CMK (cell line): ENCODE measurements around the gene DSCAM.

Source experiments
- DNase-seq: peaks from one replicate; pipeline ENCODE4 v3.0.0-alpha.2; 2010; ENCODE audit warnings: low read depth

DSCAM gene

GRCh38 chr21:40840401-40841125, 6.4 kb downstream of the DSCAM start:
- no peak for DNase-seq

- no peak for DNase-seq
Measured at GRCh38 chr21:40839521-40839920, 7.4 kb downstream of the DSCAM start.

- DNase-seq = no peak
Measured at GRCh38 chr21:40837456-40837855, 9.5 kb downstream of the DSCAM start.

- no peak for DNase-seq
Measured at GRCh38 chr21:40835184-40835694, 11.7 kb downstream of the DSCAM start.

- DNase-seq = no peak
Measured at GRCh38 chr21:40833184-40833583, 13.8 kb downstream of the DSCAM start.

- DNase-seq = no peak
Measured at GRCh38 chr21:40832316-40832715, 14.6 kb downstream of the DSCAM start.

GRCh38 chr21:40830836-40831235, 16.1 kb downstream of the DSCAM start:
- DNase-seq = no peak

GRCh38 chr21:40829791-40830190, 17.2 kb downstream of the DSCAM start:
- no peak for DNase-seq

GRCh38 chr21:40829308-40829707, 17.6 kb downstream of the DSCAM start:
- DNase-seq = no peak

GRCh38 chr21:40827509-40827908, 19.4 kb downstream of the DSCAM start:
- no peak for DNase-seq

GRCh38 chr21:40819071-40819900, 27.7 kb downstream of the DSCAM start:
- DNase-seq = no peak

- DNase-seq = no peak
Measured at GRCh38 chr21:40813918-40814317, 33.0 kb downstream of the DSCAM start.

GRCh38 chr21:40809673-40810197, 37.2 kb downstream of the DSCAM start:
- no peak for DNase-seq

- DNase-seq = no peak
Measured at GRCh38 chr21:40803101-40803500, 43.9 kb downstream of the DSCAM start.

GRCh38 chr21:40800126-40800525, 46.8 kb downstream of the DSCAM start:
- DNase-seq = no peak

- no peak for DNase-seq
Measured at GRCh38 chr21:40797891-40798290, 49.1 kb downstream of the DSCAM start.

- DNase-seq = no peak
Measured at GRCh38 chr21:40797410-40797809, 49.5 kb downstream of the DSCAM start.

- DNase-seq = no peak
Measured at GRCh38 chr21:40796464-40796863, 50.5 kb downstream of the DSCAM start.

- no peak for DNase-seq
Measured at GRCh38 chr21:40795313-40795712, 51.6 kb downstream of the DSCAM start.

- no peak for DNase-seq
Measured at GRCh38 chr21:40792691-40793456, 54.1 kb downstream of the DSCAM start.

- no peak for DNase-seq
Measured at GRCh38 chr21:40788635-40789034, 58.3 kb downstream of the DSCAM start.

GRCh38 chr21:40783404-40783803, 63.6 kb downstream of the DSCAM start:
- DNase-seq = no peak
